OCI-LY7 (cell line): ENCODE data around the gene GABARAPL1. TPM values are rescaled to one million over a fixed set of nuclear protein-coding genes. Genes with fewer than 3 reads are reported as not detected.

ENCODE experiments used
- BruUV-seq: library from RNA; stranded (reverse); fragments of 400-500 nt; replicated peaks from 2 replicates; lab custom pipeline; 2021; lab: Mats Ljungman, UMichigan
- CTCF ChIA-PET: fragments of 300-600 bp; sonication (Branson Sonifier 250); formaldehyde crosslinking; loops from one replicate; lab custom pipeline; 2022; ENCODE audit warnings: antibody characterized with exemption; ENCODE audit not compliant: unreplicated experiment; lab: Charles Lee
- POLR2A ChIA-PET: fragments of 300-600 bp; sonication (Branson Sonifier 250); formaldehyde crosslinking; loops from one replicate; lab custom pipeline; 2022; ENCODE audit warnings: antibody characterized with exemption; lab: Charles Lee
- DNase-seq: peaks from one replicate; pipeline ENCODE4 v3.0.0-alpha.2; 2015; ENCODE audit warnings: low spot score
- H2AFZ ChIP-seq: fragments of 200-600 bp; sonication (generic), shearing (Covaris generic); 2 replicates; pipeline ENCODE4 v1.6.1; 2014; ENCODE audit warnings: mild to moderate bottlenecking, antibody characterized with exemption, low read length, moderate library complexity
- H3K27ac ChIP-seq: fragments of 200-600 bp; sonication (generic); 2 replicates; pipeline ENCODE4 v1.5.1; 2014; ENCODE audit warnings: mixed run types, low read depth, mild to moderate bottlenecking, moderate library complexity, low read length, inconsistent platforms; ENCODE audit not compliant: poor library complexity, severe bottlenecking
- H3K36me3 ChIP-seq: fragments of 200-600 bp; sonication (generic); 2 replicates; pipeline ENCODE4 v1.6.1; 2014; ENCODE audit warnings: mild to moderate bottlenecking, antibody characterized with exemption, low read length, moderate library complexity, mixed read lengths; ENCODE audit not compliant: insufficient read depth
- H3K4me1 ChIP-seq: fragments of 200-600 bp; sonication (generic); 2 replicates; pipeline ENCODE4 v1.5.1; 2014; ENCODE audit warnings: mild to moderate bottlenecking, low read length; ENCODE audit not compliant: insufficient read depth, poor library complexity, severe bottlenecking
- H3K4me2 ChIP-seq: fragments of 200-600 bp; sonication (generic); 2 replicates; pipeline ENCODE4 v1.6.1; 2014; ENCODE audit warnings: mild to moderate bottlenecking, low read length
- H3K4me3 ChIP-seq: fragments of 200-600 bp; sonication (generic); 2 replicates; pipeline ENCODE4 v1.5.1; 2014; ENCODE audit warnings: mild to moderate bottlenecking, low read depth, low read length; ENCODE audit not compliant: poor library complexity, severe bottlenecking
- H3K79me2 ChIP-seq: fragments of 200-600 bp; sonication (generic); 2 replicates; pipeline ENCODE4 v1.6.1; 2016; ENCODE audit warnings: low read depth, mild to moderate bottlenecking, low read length, moderate library complexity, mixed read lengths; ENCODE audit not compliant: insufficient read depth
- H3K9me2 ChIP-seq: fragments of 200-600 bp; sonication (generic); 2 replicates; pipeline ENCODE4 v1.6.1; 2016; ENCODE audit warnings: mild to moderate bottlenecking, low read length, mixed read lengths; ENCODE audit not compliant: insufficient read depth
- H3K9me3 ChIP-seq: fragments of 200-600 bp; sonication (generic); 2 replicates; pipeline ENCODE4 v1.6.1; 2014; ENCODE audit warnings: mild to moderate bottlenecking, mixed run types, low read length, mixed read lengths
- H4K20me1 ChIP-seq: fragments of 200-600 bp; sonication (generic); 2 replicates; pipeline ENCODE4 v1.6.1; 2014; ENCODE audit warnings: mild to moderate bottlenecking, antibody characterized with exemption, low read length, moderate library complexity, mixed read lengths; ENCODE audit not compliant: insufficient read depth
- CTCF ChIP-seq: fragments of 200-600 bp; sonication (generic); conservative IDR thresholded peaks from 2 replicates; pipeline ENCODE4 v1.5.1; 2014; ENCODE audit warnings: mild to moderate bottlenecking, antibody characterized with exemption, low read length, moderate library complexity, mixed read lengths
- EZH2phosphoT487 ChIP-seq: fragments of 200-600 bp; sonication (generic); IDR thresholded peaks from 2 replicates; pipeline ENCODE4 v1.6.1; 2018; ENCODE audit warnings: low read depth, borderline replicate concordance, mild to moderate bottlenecking, mixed run types, antibody characterized with exemption, low read length, moderate library complexity, mixed read lengths
- intact Hi-C: fragments of 100-400 bp; cut with micrococcal nuclease; formaldehyde crosslinking; loops from one replicate; pipeline ENCODE4 v1.10.0; 2022; ENCODE audit not compliant: unreplicated experiment
- total RNA-seq, 2 experiments: library from RNA; depleted of rRNA in 1 of 2; stranded (reverse); fragments of >200 nt in 1 of 2; shearing (Covaris generic) in 1 of 2; gene quantifications; 2 replicates each; pipeline ENCODE4 v1.2.3, GENCODE V29; 2014 to 2022

The GABARAPL1 gene
- total RNA-seq, 2 experiments from 2014 or later = 34.2 to 52.4 TPM

GRCh38 chr12:10260927-10261326 is 48.2 kb downstream of the GABARAPL1 start:
- CTCF ChIA-PET = no interaction called here
- Histone ChIP-seq H3K4me1 (no peaks in the 10 kb centered on the region), H3K4me2 (no peak overlapping the region), H3K27ac (no peak overlapping the region), H2AFZ (no peak overlapping the region), H4K20me1 (no peaks in the 10 kb centered on the region), H3K9me3 (peaks cover 19% of the 10 kb centered on the region; the same call in 1 of the 2 replicates), H3K4me3 (no peak overlapping the region), H3K9me2 (no peaks in the 10 kb centered on the region), H3K79me2 (no peaks in the 10 kb centered on the region), H3K36me3 (no peaks in the 10 kb centered on the region; the same call in 1 of the 2 replicates)
- DNase-seq = no peak
- POLR2A ChIA-PET = interaction anchor here (0.9 kb wide), 1 partner anchor 9 kb away, joined by 4 read pairs; no protein-coding TSS in a partner anchor
- no TSS peak for BruUV-seq
- no peak for TF ChIP-seq EZH2phosphoT487
- TF ChIP-seq CTCF = no peak
- intact Hi-C loops = no loop called here

GRCh38 chr12:10268037-10268436 is 55.4 kb downstream of the GABARAPL1 start:
- POLR2A ChIA-PET = interaction anchor here (0.5 to 1.3 kb wide), 4 partner anchors 17 to 98 kb away, joined by 3 to 4 read pairs (median 3); no protein-coding TSS in a partner anchor
- TF ChIP-seq EZH2phosphoT487 = no peak
- 0 out of 2 replicates have a peak, but pooled peaks have one; percentile 26 for TF ChIP-seq CTCF
- CTCF ChIA-PET = no interaction called here

DNA sequence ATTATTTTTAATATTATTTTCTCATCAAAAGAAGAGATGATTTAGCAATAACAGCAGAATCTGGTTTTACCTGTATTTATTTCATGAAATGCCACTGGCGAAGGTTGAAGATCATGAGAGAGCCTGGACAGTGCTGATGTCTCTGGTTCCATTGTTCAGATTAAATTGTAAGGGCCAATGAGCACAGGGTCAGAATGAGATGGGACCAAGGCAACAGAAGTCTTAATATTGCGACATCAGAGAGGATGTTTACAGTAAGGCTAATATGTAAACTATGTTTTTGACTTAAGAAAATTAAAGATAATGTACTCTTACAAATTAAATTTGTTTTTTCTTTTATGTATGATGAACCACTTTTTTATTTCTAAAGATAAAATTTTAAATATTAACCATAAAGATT is 59.8 kb downstream of the GABARAPL1 start:
- H3K9me3 ChIP-seq = peaks cover 14% of the 10 kb centered on the region; the same call in 1 of the 2 replicates
- H3K9me2 ChIP-seq = no peaks in the 10 kb centered on the region
- H3K4me1 ChIP-seq = peaks cover 9% of the 10 kb centered on the region
- ChIA-PET CTCF (no interaction called here), POLR2A (interaction anchor here (0.6 kb wide), 1 partner anchor 112 kb away, joined by 3 read pairs; no protein-coding TSS in a partner anchor)
- no peaks in the 10 kb centered on the region for H3K36me3 ChIP-seq
- no peak for DNase-seq
- no peak overlapping the region for H3K27ac ChIP-seq
- peak overlapping the region; percentile 47; the same call in 1 of the 2 replicates for H2AFZ ChIP-seq
- H3K4me2 ChIP-seq = no peak overlapping the region
- TF ChIP-seq CTCF (no peak), EZH2phosphoT487 (no peak)
- no peaks in the 10 kb centered on the region for H3K79me2 ChIP-seq
- intact Hi-C loops = no loop called here
- no peak overlapping the region for H3K4me3 ChIP-seq
- no TSS peak for BruUV-seq
- H4K20me1 ChIP-seq = no peaks in the 10 kb centered on the region

More at GRCh38 chr12:10268037-10268436, 55.4 kb downstream of the GABARAPL1 start:
- peak; percentile 53 for DNase-seq
- Histone ChIP-seq H3K9me3 (peaks cover 4% of the 10 kb centered on the region; the same call in 1 of the 2 replicates), H3K27ac (no peak overlapping the region), H3K79me2 (no peaks in the 10 kb centered on the region), H3K9me2 (no peaks in the 10 kb centered on the region), H4K20me1 (no peaks in the 10 kb centered on the region), H3K4me3 (no peak overlapping the region), H3K36me3 (no peaks in the 10 kb centered on the region), H3K4me2 (no peak overlapping the region), H2AFZ (peak overlapping the region; percentile 52; the same call in 1 of the 2 replicates), H3K4me1 (peaks cover 10% of the 10 kb centered on the region)
- BruUV-seq = no TSS peak
- intact Hi-C loops = no loop called here
